Activated T-cell treated with anti-CD3 and anti-CD28 coated beads for 24 hours (primary cell): ENCODE results near the gene CELF1.

Experiments
- DNase-seq: peaks from one replicate; pipeline ENCODE4 v3.0.0-alpha.2; 2020; ENCODE audit warnings: low read depth

The CELF1 gene

GRCh38 chr11:47415949-47416472 is 136.9 kb downstream of the CELF1 start:
- DNase-seq: no peak
